ENCODE results near the gene NADK2. TPM values are rescaled to one million over a fixed set of nuclear protein-coding genes. Genes with fewer than 3 reads are reported as not detected.

Gene NADK2
- total RNA-seq, 1 donor from 2014 or later: 68.2 TPM

DNA sequence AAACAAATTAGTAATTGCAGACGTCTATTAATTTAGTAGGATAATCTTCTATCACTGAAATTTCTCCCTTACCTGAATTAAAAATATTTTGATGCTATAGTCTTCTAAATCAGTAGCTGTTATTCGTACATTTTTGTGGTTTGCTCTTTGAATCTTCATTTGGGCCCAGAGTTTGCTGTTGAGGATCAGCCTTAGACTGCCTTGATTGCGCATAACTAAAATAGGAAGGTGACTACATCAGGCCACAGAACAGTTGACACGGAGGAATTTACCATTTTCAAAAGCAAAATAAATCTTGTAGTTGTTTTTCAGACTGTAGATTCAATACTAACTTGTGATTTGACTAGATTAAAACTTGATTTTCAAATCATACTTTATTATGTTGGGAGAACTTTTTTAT is 11.8 kb upstream of the NADK2 start:
- Histone ChIP-seq H3K4me1 (no peaks in the 10 kb centered on the region), H3K79me2 (ENCODE audit: low read depth) (no peaks in the 10 kb centered on the region), H3K27ac (no peak overlapping the region), H3K27me3 (no peaks in the 10 kb centered on the region), H4K20me1 (ENCODE audit: low read depth) (no peaks in the 10 kb centered on the region), H3K36me3 (peaks cover 4% of the 10 kb centered on the region), H3K9ac (no peak overlapping the region), H2AFZ (replicated peaks) (no peak overlapping the region), H3F3A (ENCODE audit: low read depth) (no peaks in the 10 kb centered on the region), H3K4me3 (no peak overlapping the region), H3K4me2 (no peak overlapping the region), H3K9me3 (ENCODE audit: low read depth) (no peaks in the 10 kb centered on the region)
- Mint-ChIP-seq H3K36me3 (no peaks in the 10 kb centered on the region), H3K27me3 (ENCODE audit: insufficient read depth, low read depth) (no peaks in the 10 kb centered on the region), H3K4me3 (no peak overlapping the region), H3K4me1 (peaks cover 11% of the 10 kb centered on the region), H3K9me3 (no peaks in the 10 kb centered on the region), H3K27ac (no peak overlapping the region)
- DNase-seq (ENCODE audit: low spot score): no peak
- no peak for TF ChIP-seq EZH2 (IDR thresholded peaks at IDR 0.05)
- TF ChIP-seq CTCF (IDR thresholded peaks at IDR 0.05): no peak
- TF ChIP-seq EZH2phosphoT487 (IDR thresholded peaks at IDR 0.05): no peak

DNA sequence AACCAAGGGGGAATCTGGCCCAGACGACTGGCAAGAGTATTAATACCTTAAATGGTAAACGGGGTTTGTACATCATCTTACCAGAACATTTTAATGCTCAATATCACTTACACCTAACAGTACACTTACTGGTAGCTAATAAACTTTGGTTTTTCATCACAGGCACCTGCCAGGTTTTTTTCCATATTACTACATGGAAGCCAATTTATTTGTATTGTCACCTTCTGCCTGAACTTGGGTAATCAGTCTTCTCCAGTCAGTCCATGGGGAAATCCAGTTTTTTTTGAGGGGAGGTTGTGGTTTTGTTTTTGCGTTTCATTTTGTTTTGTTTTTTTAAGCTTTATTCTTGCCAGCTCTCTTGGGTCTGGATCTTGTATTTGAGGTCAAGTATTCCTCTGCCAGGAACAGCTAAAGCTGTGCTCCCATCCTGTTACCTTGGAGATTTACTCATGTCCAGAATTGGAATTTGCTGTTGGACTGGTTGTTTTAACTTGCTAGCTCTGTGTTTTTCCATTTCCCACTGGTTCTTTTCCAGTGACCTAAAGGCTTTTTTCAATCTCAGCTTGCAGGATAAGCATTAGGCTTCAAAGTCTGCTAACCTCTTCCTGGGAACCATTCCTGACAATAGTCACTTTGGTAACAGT is 11.1 kb upstream of the NADK2 start:
- Mint-ChIP-seq H3K9me3 (no peaks in the 10 kb centered on the region), H3K36me3 (no peaks in the 10 kb centered on the region), H3K4me3 (no peak overlapping the region), H3K27me3 (ENCODE audit: insufficient read depth, low read depth) (no peaks in the 10 kb centered on the region), H3K4me1 (peaks cover 11% of the 10 kb centered on the region), H3K27ac (no peak overlapping the region)
- H3K27me3 ChIP-seq: no peaks in the 10 kb centered on the region
- H3K9me3 ChIP-seq (ENCODE audit: low read depth): no peaks in the 10 kb centered on the region
- H3K4me1 ChIP-seq: no peaks in the 10 kb centered on the region
- no peaks in the 10 kb centered on the region for H3F3A ChIP-seq (ENCODE audit: low read depth)
- H3K79me2 ChIP-seq (ENCODE audit: low read depth): no peaks in the 10 kb centered on the region
- H2AFZ ChIP-seq (replicated peaks): no peak overlapping the region
- TF ChIP-seq EZH2 (IDR thresholded peaks at IDR 0.05) (no peak), EZH2phosphoT487 (IDR thresholded peaks at IDR 0.05) (no peak), CTCF (IDR thresholded peaks at IDR 0.05) (no peak)
- H3K4me2 ChIP-seq: no peak overlapping the region
- DNase-seq (ENCODE audit: low spot score): no peak
- H3K27ac ChIP-seq: no peak overlapping the region
- H3K36me3 ChIP-seq: peaks cover 4% of the 10 kb centered on the region
- H4K20me1 ChIP-seq (ENCODE audit: low read depth): no peaks in the 10 kb centered on the region
- H3K4me3 ChIP-seq: no peak overlapping the region
- no peak overlapping the region for H3K9ac ChIP-seq

GRCh38 chr5:36251218-36251617 is 9.5 kb upstream of the NADK2 start:
- Histone ChIP-seq H3F3A (ENCODE audit: low read depth) (no peaks in the 10 kb centered on the region), H2AFZ (replicated peaks) (no peak overlapping the region), H3K4me2 (no peak overlapping the region), H3K9ac (no peak overlapping the region), H3K79me2 (ENCODE audit: low read depth) (no peaks in the 10 kb centered on the region), H3K27me3 (no peaks in the 10 kb centered on the region), H3K4me3 (no peak overlapping the region), H3K27ac (no peak overlapping the region), H3K4me1 (no peaks in the 10 kb centered on the region), H4K20me1 (ENCODE audit: low read depth) (no peaks in the 10 kb centered on the region), H3K9me3 (ENCODE audit: low read depth) (no peaks in the 10 kb centered on the region), H3K36me3 (peaks cover 4% of the 10 kb centered on the region)
- Mint-ChIP-seq H3K27ac (no peak overlapping the region), H3K4me1 (peaks cover 11% of the 10 kb centered on the region), H3K27me3 (ENCODE audit: insufficient read depth, low read depth) (no peaks in the 10 kb centered on the region), H3K9me3 (no peaks in the 10 kb centered on the region), H3K36me3 (no peaks in the 10 kb centered on the region), H3K4me3 (no peak overlapping the region)
- DNase-seq (ENCODE audit: low spot score): no peak
- no peak for TF ChIP-seq EZH2 (IDR thresholded peaks at IDR 0.05)
- no peak for TF ChIP-seq EZH2phosphoT487 (IDR thresholded peaks at IDR 0.05)
- TF ChIP-seq CTCF (IDR thresholded peaks at IDR 0.05): no peak

Measured in neural progenitor cell (in vitro differentiated cells).